ENCODE results near the gene GPR179. TPM values are rescaled to one million over a fixed set of nuclear protein-coding genes. Genes with fewer than 3 reads are reported as not detected.
"Not testable (repeated sequence)": the region's sequence is repeated elsewhere in the genome, so short reads cannot be mapped to it uniquely, and the experiment has no call there.

Gene GPR179
- total RNA-seq, 4 donors from 2014 or later = 0.13 to 0.18 TPM; not detected in 2

GRCh38 chr17:38324141-38324697, 19.5 kb downstream of the GPR179 start:
- no peaks in the 10 kb centered on the region for H3K4me1 ChIP-seq
- peaks cover 0 to 42% (median 0%) of the 10 kb centered on the region in 3 donors for H3K36me3 ChIP-seq
- DNase-seq = no peak
- H3K27ac ChIP-seq = no peak overlapping the region
- TF ChIP-seq, protein P1, sequence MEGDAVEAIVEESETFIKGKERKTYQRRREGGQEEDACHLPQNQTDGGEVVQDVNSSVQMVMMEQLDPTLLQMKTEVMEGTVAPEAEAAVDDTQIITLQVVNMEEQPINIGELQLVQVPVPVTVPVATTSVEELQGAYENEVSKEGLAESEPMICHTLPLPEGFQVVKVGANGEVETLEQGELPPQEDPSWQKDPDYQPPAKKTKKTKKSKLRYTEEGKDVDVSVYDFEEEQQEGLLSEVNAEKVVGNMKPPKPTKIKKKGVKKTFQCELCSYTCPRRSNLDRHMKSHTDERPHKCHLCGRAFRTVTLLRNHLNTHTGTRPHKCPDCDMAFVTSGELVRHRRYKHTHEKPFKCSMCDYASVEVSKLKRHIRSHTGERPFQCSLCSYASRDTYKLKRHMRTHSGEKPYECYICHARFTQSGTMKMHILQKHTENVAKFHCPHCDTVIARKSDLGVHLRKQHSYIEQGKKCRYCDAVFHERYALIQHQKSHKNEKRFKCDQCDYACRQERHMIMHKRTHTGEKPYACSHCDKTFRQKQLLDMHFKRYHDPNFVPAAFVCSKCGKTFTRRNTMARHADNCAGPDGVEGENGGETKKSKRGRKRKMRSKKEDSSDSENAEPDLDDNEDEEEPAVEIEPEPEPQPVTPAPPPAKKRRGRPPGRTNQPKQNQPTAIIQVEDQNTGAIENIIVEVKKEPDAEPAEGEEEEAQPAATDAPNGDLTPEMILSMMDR (IDR thresholded peaks at IDR 0.05) = no peak
- no peak for TF ChIP-seq POLR2A (IDR thresholded peaks at IDR 0.05)
- no peak overlapping the region for H3K4me3 ChIP-seq
- no peaks in the 10 kb centered on the region for H3K27me3 ChIP-seq
- H3K9me3 ChIP-seq = no peaks in the 10 kb centered on the region

DNA sequence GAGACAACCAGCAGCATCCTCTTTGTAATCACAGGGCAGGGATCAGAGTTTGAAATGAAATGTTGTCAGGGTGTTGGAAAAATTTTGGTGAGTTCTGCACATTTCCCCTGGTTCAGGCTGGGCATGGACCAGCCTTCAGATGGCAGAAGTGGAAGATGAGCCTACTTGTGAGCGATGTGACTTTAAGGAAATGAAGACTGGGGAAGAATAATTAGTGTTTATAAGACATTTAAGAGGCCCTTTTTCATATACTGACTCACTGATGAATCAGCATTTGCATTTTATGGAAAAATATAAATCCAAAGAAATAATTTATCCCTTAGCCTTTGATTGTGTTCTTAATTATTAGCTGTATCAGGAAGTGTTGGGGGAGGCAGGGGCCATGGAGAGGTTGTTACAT, 20.9 kb downstream of the GPR179 start:
- no peak for TF ChIP-seq POLR2A (IDR thresholded peaks at IDR 0.05)
- Histone ChIP-seq H3K9me3 (no peaks in the 10 kb centered on the region), H3K4me3 (no peak overlapping the region), H3K27ac (no peak overlapping the region), H3K4me1 (no peaks in the 10 kb centered on the region), H3K27me3 (no peaks in the 10 kb centered on the region), H3K36me3 (peaks cover 0 to 47% (median 0%) of the 10 kb centered on the region in 3 donors)
- DNase-seq = no peak

DNA sequence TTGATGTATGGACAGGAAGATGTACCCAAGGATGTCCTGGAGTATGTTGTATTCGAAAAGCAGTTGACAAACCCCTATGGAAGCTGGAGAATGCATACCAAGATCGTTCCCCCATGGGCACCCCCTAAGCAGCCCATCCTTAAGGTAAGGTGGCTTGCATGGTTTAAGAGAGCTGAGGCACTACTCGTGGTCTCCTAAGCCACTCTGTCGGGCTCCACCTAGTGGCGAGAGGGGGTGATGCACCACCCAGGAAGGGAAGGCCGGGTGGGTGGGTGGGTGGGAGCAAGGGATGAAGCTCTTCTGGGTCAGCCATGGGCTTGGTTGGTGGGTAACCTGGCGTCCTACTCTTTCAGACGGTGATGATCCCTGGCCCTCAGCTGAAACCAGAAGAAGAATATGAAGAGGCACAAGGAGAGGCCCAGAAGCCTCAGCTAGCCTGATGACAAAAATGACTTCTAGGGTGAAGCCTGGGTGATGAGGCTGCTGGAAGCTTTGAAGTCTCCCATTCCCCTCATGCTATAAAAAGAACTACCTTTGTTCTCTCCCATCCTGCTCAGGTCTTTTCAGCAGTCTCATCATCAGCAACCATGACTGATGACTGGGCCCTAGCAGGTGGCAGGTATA, 21.5 kb downstream of the GPR179 start:
- Histone ChIP-seq H3K9me3 (no peaks in the 10 kb centered on the region), H3K4me1 (no peaks in the 10 kb centered on the region), H3K27ac (no peak overlapping the region), H3K27me3 (no peaks in the 10 kb centered on the region), H3K4me3 (no peak overlapping the region), H3K36me3 (peaks cover 0 to 47% (median 0%) of the 10 kb centered on the region in 3 donors)
- TF ChIP-seq POLR2A (IDR thresholded peaks at IDR 0.05) = no peak
- TF ChIP-seq, protein P1 (IDR thresholded peaks at IDR 0.05) = peak in 5 of 6 experiments; percentile 21 to 91 (median 40)
- DNase-seq = peak; percentile 65 to 84 (median 69)

- Histone ChIP-seq H3K9me3 (no peaks in the 10 kb centered on the region), H3K4me1 (no peaks in the 10 kb centered on the region), H3K27ac (no peak overlapping the region), H3K4me3 (no peak overlapping the region), H3K36me3 (peaks cover 0 to 47% (median 0%) of the 10 kb centered on the region in 3 donors), H3K27me3 (no peaks in the 10 kb centered on the region)
- TF ChIP-seq, protein P1 (IDR thresholded peaks at IDR 0.05) = no peak
- no peak for TF ChIP-seq POLR2A (IDR thresholded peaks at IDR 0.05)
- no peak for DNase-seq
Measured at GRCh38 chr17:38320482-38320881, 23.3 kb downstream of the GPR179 start.

DNA sequence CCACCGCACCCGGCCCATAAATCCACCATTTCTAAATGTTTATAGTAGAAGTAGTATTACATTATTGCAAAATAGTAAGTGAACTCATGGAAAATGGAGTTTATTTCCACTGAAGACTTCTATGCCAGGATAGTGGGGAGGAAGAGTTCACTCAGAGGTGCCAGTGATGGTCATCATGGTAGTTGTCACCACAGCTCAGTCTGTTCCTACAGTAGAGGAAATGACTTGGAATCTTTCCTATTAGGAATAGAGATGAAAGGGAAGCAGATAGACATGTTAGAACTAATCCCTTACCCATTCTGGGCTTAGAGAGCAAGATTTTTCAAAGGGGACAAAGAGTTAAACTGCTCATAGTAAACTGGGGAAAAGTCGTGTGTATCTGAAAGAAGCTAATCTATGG, 26.7 kb downstream of the GPR179 start:
- no peaks in the 10 kb centered on the region for H3K27me3 ChIP-seq
- H3K4me3 ChIP-seq = no peak overlapping the region
- TF ChIP-seq POLR2A (IDR thresholded peaks at IDR 0.05) = no peak
- DNase-seq = no peak
- no peaks in the 10 kb centered on the region for H3K4me1 ChIP-seq
- H3K27ac ChIP-seq = no peak overlapping the region
- H3K36me3 ChIP-seq = peaks cover 0 to 29% (median 0%) of the 10 kb centered on the region in 3 donors
- no peaks in the 10 kb centered on the region for H3K9me3 ChIP-seq

DNA sequence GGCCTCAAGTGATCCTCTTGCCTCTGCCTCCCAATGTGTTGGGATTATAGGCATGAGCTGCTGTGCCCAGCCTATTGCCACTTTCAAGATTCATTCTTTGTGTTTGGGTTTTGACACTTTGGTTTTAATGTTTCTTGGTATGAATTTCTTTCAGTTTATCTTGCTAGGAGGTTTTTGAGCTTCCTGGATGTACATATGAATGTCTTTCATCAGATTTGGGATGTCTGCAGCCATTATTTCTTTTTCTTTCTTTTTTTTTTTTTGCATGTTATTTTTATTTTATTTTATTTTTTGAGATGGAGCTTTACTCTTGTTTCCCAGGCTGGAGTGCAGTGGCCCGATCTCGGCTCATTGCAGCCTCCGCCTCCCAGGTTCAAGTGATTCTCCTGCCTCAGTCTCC, 28.3 kb downstream of the GPR179 start:
- Histone ChIP-seq H3K4me1 (no peaks in the 10 kb centered on the region), H3K36me3 (peaks cover 0 to 17% (median 0%) of the 10 kb centered on the region in 3 donors), H3K4me3 (no peak overlapping the region), H3K27me3 (no peaks in the 10 kb centered on the region), H3K27ac (no peak overlapping the region), H3K9me3 (no peaks in the 10 kb centered on the region)
- no peak for DNase-seq
- no peak for TF ChIP-seq POLR2A (IDR thresholded peaks at IDR 0.05)
- TF ChIP-seq, protein P1 (IDR thresholded peaks at IDR 0.05) = no peak

- H3K4me1 ChIP-seq, H3K9me3 ChIP-seq, H3K27me3 ChIP-seq: not testable (repeated sequence)
- Histone ChIP-seq H3K27ac (peak within 1 kb of the TSS; percentile 62 to 77 (median 67)), H3K4me3 (peak within 1 kb of the TSS; percentile 39 to 59 (median 50)), H3K36me3 (peaks cover 0 to 13% (median 0%) of the 10 kb centered on the region in 3 donors)
- peak; percentile 93 to 99 (median 98) for DNase-seq
Measured at GRCh38 chr17:38296834-38297517, 46.8 kb downstream of the GPR179 start, which contains the start of gene MRPL45. MRPL45 (plus strand) TSS chr17:38297168; CDS start chr17:38297184, 16 bp downstream.

DNA sequence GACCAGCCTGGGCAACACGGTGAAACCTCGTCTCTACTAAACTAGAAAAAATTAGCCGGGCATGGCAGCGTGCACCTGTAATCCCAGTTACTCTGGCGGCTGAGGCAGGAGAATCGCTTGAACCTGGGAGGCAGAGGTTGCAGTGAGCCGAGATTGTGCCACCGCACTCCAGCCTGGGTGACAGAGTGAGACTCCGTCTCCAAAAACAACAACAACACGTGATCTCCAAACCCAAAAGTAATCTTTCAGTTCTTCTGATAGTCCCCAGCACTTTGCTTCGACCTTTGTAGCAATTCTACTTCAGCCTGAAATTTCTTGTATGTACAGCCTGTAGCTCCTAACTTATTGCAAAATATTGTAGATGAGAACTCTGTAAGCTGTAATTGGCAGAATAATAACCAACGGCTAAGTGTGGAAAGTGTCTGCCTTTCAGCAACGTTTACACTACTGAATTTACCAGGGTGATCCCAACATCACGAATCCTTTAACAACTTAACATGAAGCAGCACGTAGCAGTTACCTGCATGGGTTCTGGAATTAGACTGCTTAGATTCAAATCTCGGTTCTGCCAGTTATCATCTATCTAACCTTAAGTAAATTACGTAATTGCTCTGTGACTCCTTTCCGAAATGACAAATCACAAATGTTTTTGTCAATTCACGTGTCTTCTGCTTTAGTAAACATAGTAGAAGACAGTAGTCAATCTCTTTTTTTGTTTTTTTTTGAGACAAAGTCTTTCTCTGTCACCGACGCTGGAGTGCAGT, 48.0 kb downstream of the GPR179 start:
- not testable (repeated sequence) for H3K4me1 ChIP-seq, H3K27me3 ChIP-seq, H3K4me3 ChIP-seq, DNase-seq, H3K9me3 ChIP-seq
- Histone ChIP-seq H3K36me3 (peaks cover 0 to 13% (median 0%) of the 10 kb centered on the region in 3 donors), H3K27ac (peak overlapping the region in 3 of 4 donors; percentile 46 to 77 (median 62))

DNA sequence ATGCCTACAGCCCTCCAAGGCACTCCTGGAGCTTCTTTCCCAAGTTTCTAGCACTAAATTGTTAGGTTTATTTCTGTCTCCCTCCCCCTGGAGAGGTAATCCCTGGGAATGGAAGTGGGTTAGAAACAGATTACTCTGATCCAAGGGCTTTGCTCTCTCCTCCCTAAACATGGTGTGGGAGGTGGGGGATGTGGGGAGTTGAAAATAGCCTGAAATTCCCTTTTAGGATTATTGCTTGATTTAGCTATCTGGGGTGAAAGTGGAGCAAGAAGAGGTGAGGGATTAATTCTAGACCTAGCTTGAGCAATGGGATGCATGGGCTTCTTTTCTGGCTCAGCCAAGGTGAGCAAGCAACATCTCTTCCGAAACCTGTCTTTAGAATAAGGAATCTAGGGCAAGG, 54.0 kb downstream of the GPR179 start:
- not testable (repeated sequence) for H3K27ac ChIP-seq, H3K4me1 ChIP-seq, H3K36me3 ChIP-seq, H3K27me3 ChIP-seq, H3K4me3 ChIP-seq, DNase-seq, H3K9me3 ChIP-seq
